Osteocyte (in vitro differentiated cells): ENCODE results near the gene NCK2. TPM values are rescaled to one million over a fixed set of nuclear protein-coding genes. Genes with fewer than 3 reads are reported as not detected.

Experiments used
- DNase-seq: peaks from one replicate; pipeline ENCODE4 v3.0.0; 2021; ENCODE audit warnings: mixed read lengths; ENCODE audit not compliant: unreplicated experiment; ENCODE audit errors: extremely low spot score
- H3K27ac Mint-ChIP-seq: one replicate; pipeline ENCODE4 v1.8.0; 2021; ENCODE audit warnings: mild to moderate bottlenecking, mixed read lengths; ENCODE audit not compliant: unreplicated experiment
- H3K27me3 Mint-ChIP-seq: one replicate; pipeline ENCODE4 v1.8.0; 2021; ENCODE audit warnings: mixed read lengths; ENCODE audit not compliant: unreplicated experiment
- H3K36me3 Mint-ChIP-seq: one replicate; pipeline ENCODE4 v1.8.0; 2021; ENCODE audit warnings: mixed read lengths; ENCODE audit not compliant: unreplicated experiment
- H3K4me1 Mint-ChIP-seq: one replicate; pipeline ENCODE4 v1.8.0; 2021; ENCODE audit warnings: mixed read lengths; ENCODE audit not compliant: unreplicated experiment
- H3K4me3 Mint-ChIP-seq: one replicate; pipeline ENCODE4 v1.8.0; 2021; ENCODE audit warnings: mild to moderate bottlenecking, moderate library complexity, mixed read lengths; ENCODE audit not compliant: unreplicated experiment
- H3K9me3 Mint-ChIP-seq: one replicate; pipeline ENCODE4 v1.8.0; 2021; ENCODE audit warnings: mixed read lengths; ENCODE audit not compliant: unreplicated experiment
- CTCF ChIP-seq: fragments of 200-600 bp; sonication (generic); IDR thresholded peaks from 2 replicates; pipeline ENCODE4 v1.5.0; 2021; ENCODE audit warnings: antibody characterized with exemption, mild to moderate bottlenecking, moderate library complexity
- total RNA-seq: library from RNA; stranded (reverse); gene quantifications from 2 replicates; pipeline ENCODE4 v1.2.1, GENCODE V29; 2021

Gene NCK2
- total RNA-seq, 1 donor from 2014 or later = 39.5 TPM

- Mint-ChIP-seq H3K36me3 (peaks cover 18% of the 10 kb centered on the region), H3K4me1 (peaks cover 3% of the 10 kb centered on the region), H3K4me3 (no peak overlapping the region), H3K27me3 (no peaks in the 10 kb centered on the region), H3K9me3 (no peaks in the 10 kb centered on the region), H3K27ac (no peak overlapping the region)
- no peak for TF ChIP-seq CTCF
- DNase-seq = no peak
Measured at GRCh38 chr2:105820151-105820550, 75.4 kb downstream of the NCK2 start.

DNA sequence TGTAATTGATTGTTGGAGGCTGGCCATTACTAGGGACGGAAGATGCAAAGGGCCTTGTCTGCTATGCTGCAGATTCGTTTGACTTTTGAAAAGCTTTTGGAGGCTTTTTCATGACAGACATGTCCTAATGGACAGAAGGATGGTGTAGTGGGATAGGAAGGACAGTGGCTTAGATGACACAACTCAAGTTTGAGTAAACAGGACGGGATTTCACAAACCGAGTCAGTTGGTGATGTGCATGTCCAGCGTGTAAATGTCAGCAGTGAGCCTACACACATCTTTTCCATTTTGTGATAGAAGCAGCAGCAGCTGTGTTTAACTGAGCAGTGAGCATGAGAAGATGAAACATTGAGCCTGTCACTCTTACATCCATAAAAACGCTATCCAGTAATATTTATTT lies 76.0 kb downstream of the NCK2 start:
- Mint-ChIP-seq H3K9me3 (no peaks in the 10 kb centered on the region), H3K27ac (no peak overlapping the region), H3K4me3 (no peak overlapping the region), H3K27me3 (no peaks in the 10 kb centered on the region), H3K36me3 (peaks cover 18% of the 10 kb centered on the region), H3K4me1 (peaks cover 3% of the 10 kb centered on the region)
- DNase-seq = no peak
- no peak for TF ChIP-seq CTCF

DNA sequence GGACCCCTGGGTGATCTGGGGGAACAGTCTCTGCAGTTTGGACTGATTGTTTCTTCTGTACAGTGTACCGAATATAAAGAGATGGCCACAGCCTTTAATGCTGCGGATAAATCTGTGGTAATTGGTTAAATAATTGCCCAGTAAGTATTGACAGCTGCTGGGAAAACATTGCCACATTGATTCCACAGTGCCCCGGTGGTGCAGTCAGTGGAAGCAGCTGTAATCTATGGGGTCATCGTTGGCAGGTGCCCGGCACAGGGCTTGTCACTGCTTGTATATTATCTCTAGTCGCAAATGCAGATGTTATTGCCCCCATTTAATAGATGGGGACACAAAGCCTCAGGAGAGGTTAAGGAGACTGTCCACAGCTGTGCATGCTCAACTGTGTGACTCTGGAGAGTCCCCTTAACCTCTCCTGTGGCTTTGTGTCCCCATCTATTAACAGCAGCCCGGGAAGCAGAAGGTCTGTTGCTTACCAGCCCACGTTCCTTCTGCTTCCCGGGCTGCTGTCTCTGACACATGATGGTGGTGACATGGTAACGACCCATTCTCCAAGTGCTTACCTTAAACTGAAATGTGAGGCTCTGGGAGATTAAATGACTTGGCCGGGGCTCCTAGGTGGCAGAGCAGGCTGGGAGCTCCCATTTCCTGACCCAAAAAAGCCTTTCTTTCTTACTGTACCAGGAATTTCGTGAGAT lies 76.9 kb downstream of the NCK2 start:
- Mint-ChIP-seq H3K9me3 (no peaks in the 10 kb centered on the region), H3K27me3 (no peaks in the 10 kb centered on the region), H3K4me1 (peaks cover 3% of the 10 kb centered on the region), H3K27ac (no peak overlapping the region), H3K36me3 (peaks cover 19% of the 10 kb centered on the region), H3K4me3 (no peak overlapping the region)
- no peak for DNase-seq
- TF ChIP-seq CTCF = no peak

DNA sequence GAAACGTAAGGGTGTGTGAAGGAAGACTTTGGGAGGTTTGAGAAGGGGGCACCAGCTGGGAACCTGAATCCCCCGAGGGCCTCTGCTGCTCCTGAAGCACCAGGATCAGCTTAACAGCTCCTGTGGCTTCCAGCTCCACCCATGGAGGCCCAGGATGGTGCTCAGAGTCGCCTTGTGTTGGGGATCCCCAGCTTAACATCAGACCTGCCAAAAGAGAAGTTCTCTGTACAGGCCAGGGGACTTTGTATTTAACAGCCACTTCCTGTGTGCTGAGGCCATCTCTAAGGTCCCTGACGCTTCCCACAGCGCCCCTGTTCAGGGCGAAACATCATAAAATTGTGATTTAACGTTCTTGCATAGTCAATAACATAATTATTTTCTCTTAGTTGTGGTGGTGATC lies 77.5 kb downstream of the NCK2 start:
- peaks cover 3% of the 10 kb centered on the region for H3K4me1 Mint-ChIP-seq
- no peak for DNase-seq
- no peaks in the 10 kb centered on the region for H3K27me3 Mint-ChIP-seq
- peaks cover 18% of the 10 kb centered on the region for H3K36me3 Mint-ChIP-seq
- H3K9me3 Mint-ChIP-seq = peaks cover under 1% of the 10 kb centered on the region
- no peak overlapping the region for H3K27ac Mint-ChIP-seq
- no peak overlapping the region for H3K4me3 Mint-ChIP-seq
- TF ChIP-seq CTCF = no peak

DNA sequence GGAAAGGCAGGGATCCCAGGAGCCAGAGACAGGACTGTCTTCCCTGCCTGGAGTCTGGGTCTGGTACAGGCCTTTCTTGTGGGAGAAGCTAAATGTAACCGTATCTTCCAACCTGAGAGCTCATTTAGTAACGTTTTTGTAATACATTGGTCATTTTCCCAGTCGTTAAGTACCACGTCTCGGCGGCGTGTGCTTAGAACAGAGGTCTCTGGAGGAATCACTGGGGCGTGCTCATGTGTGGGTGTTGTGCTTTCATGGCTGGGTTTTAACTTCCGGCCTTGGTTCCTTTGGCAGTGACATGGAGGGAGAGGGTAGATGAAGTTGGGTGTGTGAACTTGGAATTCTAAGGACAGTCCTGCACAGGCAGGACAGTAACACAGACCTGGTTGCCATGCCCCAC lies 79.7 kb downstream of the NCK2 start:
- peaks cover 3% of the 10 kb centered on the region for H3K4me1 Mint-ChIP-seq
- DNase-seq = no peak
- H3K9me3 Mint-ChIP-seq = peaks cover 9% of the 10 kb centered on the region
- no peak overlapping the region for H3K4me3 Mint-ChIP-seq
- H3K27me3 Mint-ChIP-seq = no peaks in the 10 kb centered on the region
- TF ChIP-seq CTCF = no peak
- peaks cover 14% of the 10 kb centered on the region for H3K36me3 Mint-ChIP-seq
- H3K27ac Mint-ChIP-seq = no peak overlapping the region
